Endothelial cell of umbilical vein (primary cell): ENCODE measurements around the gene EIF3I. TPM values are rescaled to one million over a fixed set of nuclear protein-coding genes. Genes with fewer than 3 reads are reported as not detected.

Source experiments
- BruUV-seq: library from RNA; stranded (reverse); fragments of 400-500 nt; replicated peaks from 2 replicates; lab custom pipeline; 2021; lab: Mats Ljungman, UMichigan
- CTCF ChIA-PET: fragments of 300-600, 350-600 bp; sonication (Branson Sonifier 250); formaldehyde crosslinking; loops from one replicate; lab custom pipeline; 2021; ENCODE audit warnings: antibody characterized with exemption, inconsistent platforms; lab: Charles Lee
- POLR2A ChIA-PET: fragments of 300-600, 350-600 bp; sonication (Branson Sonifier 250); formaldehyde crosslinking; loops from one replicate; lab custom pipeline; 2021; ENCODE audit warnings: antibody characterized with exemption, inconsistent platforms; lab: Charles Lee
- DNase-seq: peaks from one replicate; pipeline ENCODE4 v3.0.0-alpha.2; 2011; ENCODE audit warnings: low read depth, low spot score
- FAIRE-seq: peaks from 2 replicates; lab custom pipeline; 2011; peaks lifted over from hg19 to GRCh38; lab: Jason Lieb, UNC
- H2AFZ ChIP-seq: 2 replicates; pipeline ENCODE4 v1.6.0; 2012; ENCODE audit warnings: low read depth, low read length, control low read depth, inconsistent platforms
- H3K27ac ChIP-seq: 2 replicates; pipeline ENCODE4 v1.5.1; 2011; ENCODE audit warnings: low read depth, mild to moderate bottlenecking, control low read depth, low read length, moderate library complexity; ENCODE audit not compliant: insufficient read depth
- H3K27me3 ChIP-seq, 2 experiments: 2 replicates each; pipeline versions ENCODE4 v1.6.0 to v1.6.1; 2011; ENCODE audit warnings: low read length in 2 of 2, mixed read lengths in 1 of 2; ENCODE audit not compliant: control insufficient read depth in 2 of 2, insufficient read depth in 2 of 2
- H3K36me3 ChIP-seq, 2 experiments: 2 replicates in 1 of 2; 3 replicates in 1 of 2; pipeline ENCODE4 v1.5.1; 2011; ENCODE audit warnings: low read length in 2 of 2, mild to moderate bottlenecking in 1 of 2, moderate library complexity in 1 of 2; ENCODE audit not compliant: control insufficient read depth in 2 of 2, insufficient read depth in 2 of 2; ENCODE audit errors: extremely low read depth in 1 of 2
- H3K4me1 ChIP-seq: 3 replicates; pipeline ENCODE4 v1.5.1; 2011; ENCODE audit warnings: mild to moderate bottlenecking, low read length; ENCODE audit not compliant: control insufficient read depth, insufficient read depth; ENCODE audit errors: extremely low read depth
- H3K4me2 ChIP-seq: 2 replicates; pipeline ENCODE4 v1.6.1; 2011; ENCODE audit warnings: low read length, control low read depth, mixed read lengths; ENCODE audit not compliant: insufficient read depth
- H3K4me3 ChIP-seq, 3 experiments: fragments of 200-600 bp in 1 of 3; sonication (generic), shearing (Covaris generic) in 1 of 3; replicated peaks in 1 of 3; 2 replicates each; pipeline ENCODE4 v1.5.1; 2011 to 2016; ENCODE audit warnings: control low read depth in 3 of 3, low read length in 3 of 3, mild to moderate bottlenecking in 2 of 3, inconsistent platforms in 1 of 3, low read depth in 1 of 3, moderate library complexity in 1 of 3; ENCODE audit not compliant: insufficient read depth in 1 of 3
- H3K79me2 ChIP-seq: 2 replicates; pipeline ENCODE4 v1.6.0; 2012; ENCODE audit warnings: low read length, inconsistent platforms; ENCODE audit not compliant: control insufficient read depth, insufficient read depth
- H3K9ac ChIP-seq: replicated peaks from 2 replicates; pipeline ENCODE3; 2011; ENCODE audit warnings: low read length, control low read depth; ENCODE audit not compliant: insufficient read depth; ENCODE audit errors: extremely low read depth
- H3K9me1 ChIP-seq: replicated peaks from 3 replicates; pipeline ENCODE4 v1.6.0; 2011; ENCODE audit warnings: mild to moderate bottlenecking, low read length; ENCODE audit not compliant: control insufficient read depth, insufficient read depth; ENCODE audit errors: extremely low read depth
- H3K9me3 ChIP-seq: replicated peaks from 2 replicates; pipeline ENCODE4 v1.5.1; 2012; ENCODE audit warnings: low read length, inconsistent platforms; ENCODE audit not compliant: control insufficient read depth, insufficient read depth
- H4K20me1 ChIP-seq: replicated peaks from 2 replicates; pipeline ENCODE3; 2011; ENCODE audit warnings: mild to moderate bottlenecking, low read length; ENCODE audit not compliant: control insufficient read depth, insufficient read depth; ENCODE audit errors: extremely low read depth
- EZH2 ChIP-seq: IDR thresholded peaks from 2 replicates; pipeline ENCODE4 v1.6.1; 2012; ENCODE audit warnings: borderline replicate concordance, low read depth, mild to moderate bottlenecking, moderate library complexity, low read length, inconsistent platforms; ENCODE audit not compliant: severe bottlenecking
- FOS ChIP-seq: IDR thresholded peaks from 2 replicates; pipeline ENCODE4 v1.6.1; 2011; ENCODE audit warnings: mild to moderate bottlenecking, low read length, moderate library complexity, borderline replicate concordance; ENCODE audit not compliant: insufficient read depth
- GATA2 ChIP-seq: IDR thresholded peaks from 2 replicates; pipeline ENCODE4 v1.7.0; 2011; ENCODE audit warnings: low read depth, mild to moderate bottlenecking, moderate library complexity, mixed read lengths, low read length; ENCODE audit not compliant: insufficient read length, insufficient read depth
- JUN ChIP-seq: IDR thresholded peaks from 2 replicates; pipeline ENCODE4 v1.6.1; 2011; ENCODE audit warnings: borderline replicate concordance, low read depth; ENCODE audit not compliant: insufficient read length, insufficient read depth
- MAX ChIP-seq: IDR thresholded peaks from 2 replicates; pipeline ENCODE4 v1.6.1; 2011; ENCODE audit not compliant: insufficient read depth, insufficient read length
- MYC ChIP-seq: IDR thresholded peaks from one replicate; pipeline ENCODE4 v1.6.1; 2011; ENCODE audit warnings: mild to moderate bottlenecking, low read depth, low read length
- POLR2A ChIP-seq: IDR thresholded peaks from 2 replicates; pipeline ENCODE4 v1.6.1; 2012; ENCODE audit warnings: low read depth, mild to moderate bottlenecking, control low read depth, low read length
- POLR2AphosphoS5 ChIP-seq: IDR thresholded peaks from 2 replicates; pipeline ENCODE4 v1.6.1; 2012; ENCODE audit warnings: low read depth, mild to moderate bottlenecking, control low read depth, low read length, moderate library complexity; ENCODE audit not compliant: insufficient read depth
- dilution Hi-C: fragments of 300-500 bp; cut with MboI; formaldehyde crosslinking; loops from one replicate; pipeline ENCODE4 v1.15.0; 2019; ENCODE audit warnings: low sequenced_read_pairs; ENCODE audit not compliant: extremely low pct_ligation_motif_present
- intact Hi-C: fragments of 100-400 bp; cut with micrococcal nuclease; formaldehyde crosslinking; loops from one replicate; pipeline ENCODE4 v1.10.0; 2022
- polyA plus RNA-seq, 4 experiments: library from polyadenylated mRNA; depleted of rRNA in 3 of 4; stranded (reverse) in 3 of 4; unstranded in 1 of 4; fragments of >200 nt; gene quantifications; 2 replicates each; pipeline versions ENCODE4 v1.2.1 to v1.2.3, GENCODE V29; 2011 to 2012; ENCODE audit warnings: missing spikeins in 1 of 4
- total RNA-seq: library from RNA; stranded (reverse); gene quantifications from 2 replicates; pipeline ENCODE4 v1.2.3, GENCODE V29; 2021
- TF ChIP-seq, protein P1 (sequence below), 2 donors: IDR thresholded peaks; 1 replicate in 1 of 2; 2 replicates in 1 of 2; pipeline ENCODE4 v1.5.1; 2011; ENCODE audit warnings: low read length in 2 of 2, mild to moderate bottlenecking in 2 of 2, moderate library complexity in 2 of 2, control low read depth in 1 of 2, inconsistent platforms in 1 of 2, low read depth in 1 of 2; ENCODE audit not compliant: insufficient read depth in 1 of 2; ENCODE audit errors: extremely low read depth in 1 of 2

Gene EIF3I
- total and polyA plus RNA-seq, 2 donors (not counting 3 experiments of a cell fraction or from before 2014, with no cell fraction given), result 186 to 331 TPM

DNA sequence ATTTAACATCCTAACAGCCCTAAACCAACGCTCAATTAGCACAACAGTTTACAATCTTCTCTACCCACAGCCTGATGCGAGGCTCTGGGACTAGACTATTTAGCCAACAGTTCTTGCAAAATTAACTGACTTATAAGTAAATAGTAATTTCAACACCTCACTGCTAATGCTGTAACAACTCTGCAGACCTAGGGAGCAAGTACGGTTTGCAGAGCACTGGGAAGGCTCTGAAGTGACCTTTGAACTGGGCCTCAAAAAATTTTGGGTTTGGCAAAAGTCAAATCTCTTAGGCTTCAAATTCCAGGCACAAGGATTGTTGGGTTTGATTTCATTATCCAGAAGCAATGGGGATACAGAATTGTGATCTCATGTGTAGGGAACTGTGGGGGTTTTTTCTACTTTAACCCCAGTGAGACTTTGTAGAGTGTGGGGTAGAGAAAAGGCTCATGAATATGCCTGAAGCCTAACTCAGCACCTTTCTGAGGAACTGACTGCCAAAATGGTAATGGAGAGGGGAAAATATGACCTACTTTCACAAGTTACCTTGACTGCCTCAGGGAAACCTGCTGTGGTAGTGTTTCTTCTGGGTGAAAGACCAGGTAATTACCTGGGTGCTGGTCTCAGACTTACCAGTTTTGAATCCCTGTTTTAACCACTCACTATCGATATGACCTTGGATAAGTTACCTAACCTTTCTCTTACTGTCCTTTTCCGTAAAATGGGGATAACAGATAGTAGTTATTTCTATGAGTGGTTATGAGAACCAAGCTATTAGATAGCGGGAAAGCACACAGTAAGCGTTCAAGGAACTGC lies 43.6 kb upstream of the EIF3I start:
- peak overlapping the region; percentile 83 for H2AFZ ChIP-seq
- DNase-seq (no peak), FAIRE-seq (peak; percentile 44)
- H3K9ac ChIP-seq, result no peak overlapping the region
- peak overlapping the region; percentile 88 for H3K27ac ChIP-seq
- H3K4me2 ChIP-seq, result peak overlapping the region; percentile 57
- H3K79me2 ChIP-seq, result peaks cover 30% of the 10 kb centered on the region
- no peak for TF ChIP-seq FOS
- no peak for TF ChIP-seq EZH2
- TF ChIP-seq GATA2, result no peak
- TF ChIP-seq POLR2AphosphoS5, result no peak
- TF ChIP-seq, protein P1, sequence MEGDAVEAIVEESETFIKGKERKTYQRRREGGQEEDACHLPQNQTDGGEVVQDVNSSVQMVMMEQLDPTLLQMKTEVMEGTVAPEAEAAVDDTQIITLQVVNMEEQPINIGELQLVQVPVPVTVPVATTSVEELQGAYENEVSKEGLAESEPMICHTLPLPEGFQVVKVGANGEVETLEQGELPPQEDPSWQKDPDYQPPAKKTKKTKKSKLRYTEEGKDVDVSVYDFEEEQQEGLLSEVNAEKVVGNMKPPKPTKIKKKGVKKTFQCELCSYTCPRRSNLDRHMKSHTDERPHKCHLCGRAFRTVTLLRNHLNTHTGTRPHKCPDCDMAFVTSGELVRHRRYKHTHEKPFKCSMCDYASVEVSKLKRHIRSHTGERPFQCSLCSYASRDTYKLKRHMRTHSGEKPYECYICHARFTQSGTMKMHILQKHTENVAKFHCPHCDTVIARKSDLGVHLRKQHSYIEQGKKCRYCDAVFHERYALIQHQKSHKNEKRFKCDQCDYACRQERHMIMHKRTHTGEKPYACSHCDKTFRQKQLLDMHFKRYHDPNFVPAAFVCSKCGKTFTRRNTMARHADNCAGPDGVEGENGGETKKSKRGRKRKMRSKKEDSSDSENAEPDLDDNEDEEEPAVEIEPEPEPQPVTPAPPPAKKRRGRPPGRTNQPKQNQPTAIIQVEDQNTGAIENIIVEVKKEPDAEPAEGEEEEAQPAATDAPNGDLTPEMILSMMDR (IDR thresholded peaks at IDR 0.05; ENCODE audit: extremely low read depth in 1 of 2, insufficient read depth in 1 of 2, low read depth in 1 of 2, low read length in 2 of 2), result no peak
- no peak for TF ChIP-seq MAX
- TF ChIP-seq POLR2A, result no peak
- TF ChIP-seq JUN, result no peak
- TF ChIP-seq MYC, result no peak
- no peaks in the 10 kb centered on the region for H3K9me1 ChIP-seq
- H3K4me3 ChIP-seq, result no peak overlapping the region
- POLR2A ChIA-PET, result interaction anchor here (0.6 to 2.5 kb wide), 4 partner anchors 70 to 165 kb away, joined by 3 to 9 read pairs (median 6); partner anchors contain the start of genes KHDRBS1, KPNA6, MARCKSL1 and TMEM39B
- H4K20me1 ChIP-seq, result no peaks in the 10 kb centered on the region
- no peaks in the 10 kb centered on the region for H3K27me3 ChIP-seq
- peaks cover 22% of the 10 kb centered on the region for H3K4me1 ChIP-seq
- H3K9me3 ChIP-seq, result no peaks in the 10 kb centered on the region
- BruUV-seq, result no TSS peak
- peaks cover 3 to 5% of the 10 kb centered on the region in 2 experiments for H3K36me3 ChIP-seq
- dilution Hi-C loops (no loop called here), intact Hi-C loops (loop anchor here (2.0 kb wide), 2 partner anchors 62 to 70 kb away; partner anchors contain the start of gene KPNA6)
- CTCF ChIA-PET, result interaction anchor here (0.5 to 2.3 kb wide), 4 partner anchors 15 to 138 kb away, joined by 3 to 13 read pairs (median 3); partner anchors contain the start of gene KPNA6
